ENCODE data around the gene MRPL44. TPM values are rescaled to one million over a fixed set of nuclear protein-coding genes. Genes with fewer than 3 reads are reported as not detected.
"Not testable (repeated sequence)": the region's sequence is repeated elsewhere in the genome, so short reads cannot be mapped to it uniquely, and the experiment has no call there.

The MRPL44 gene
- total RNA-seq, 1 donor from 2014 or later = 29.9 TPM

- DNase-seq (no peak), ATAC-seq (ENCODE audit: low read depth) (no peak)
- no peaks in the 10 kb centered on the region for H3K9me3 Mint-ChIP-seq
- ChIA-PET POLR2A (no interaction called here), CTCF (interaction anchor here (1.1 kb wide), 2 partner anchors 29 to 285 kb away, joined by 3 read pairs; no protein-coding TSS in a partner anchor)
- no peaks in the 10 kb centered on the region for H3K4me1 Mint-ChIP-seq
- TF ChIP-seq CTCF (IDR thresholded peaks at IDR 0.05) = no peak
- H3K27me3 Mint-ChIP-seq = no peaks in the 10 kb centered on the region
- intact Hi-C loops (cut with micrococcal nuclease) = loop anchor here (10.0 kb wide), 1 partner anchor 776 kb away; no protein-coding TSS in a partner anchor
- no peak overlapping the region for H3K27ac Mint-ChIP-seq
- H3K36me3 Mint-ChIP-seq (ENCODE audit: low read depth) = no peaks in the 10 kb centered on the region
- no peak overlapping the region for H3K4me3 Mint-ChIP-seq
Measured at GRCh38 chr2:223998948-223999347, 41.7 kb downstream of the MRPL44 start.

- Mint-ChIP-seq H3K36me3 (ENCODE audit: low read depth) (no peaks in the 10 kb centered on the region), H3K4me1 (no peaks in the 10 kb centered on the region), H3K4me3 (no peak overlapping the region), H3K27me3 (no peaks in the 10 kb centered on the region), H3K27ac (no peak overlapping the region), H3K9me3 (no peaks in the 10 kb centered on the region)
- intact Hi-C loops (cut with micrococcal nuclease) = loop anchor here (5.0 to 10.0 kb wide), 2 partner anchors 37 to 775 kb away; partner anchors contain the start of gene SERPINE2
- POLR2A ChIA-PET = no interaction called here
- DNase-seq (no peak), ATAC-seq (ENCODE audit: low read depth) (no peak)
- no peak for TF ChIP-seq CTCF (IDR thresholded peaks at IDR 0.05)
- CTCF ChIA-PET = no interaction called here
Measured at GRCh38 chr2:223999862-224000261, 42.6 kb downstream of the MRPL44 start.

GRCh38 chr2:224000662-224001061 lies 43.4 kb downstream of the MRPL44 start:
- H3K27ac Mint-ChIP-seq; ATAC-seq (ENCODE audit: low read depth); H3K4me3 Mint-ChIP-seq; DNase-seq; POLR2A ChIA-PET; H3K27me3 Mint-ChIP-seq; H3K36me3 Mint-ChIP-seq (ENCODE audit: low read depth); CTCF ChIA-PET; H3K4me1 Mint-ChIP-seq; H3K9me3 Mint-ChIP-seq: not testable (repeated sequence)
- intact Hi-C loops (cut with micrococcal nuclease) = loop anchor here (5.0 kb wide), 1 partner anchor 37 kb away; the partner anchor contains the start of gene SERPINE2

- intact Hi-C loops (cut with micrococcal nuclease) = loop anchor here (5.0 kb wide), 1 partner anchor 33 kb away; the partner anchor contains the start of gene SERPINE2
- Mint-ChIP-seq H3K9me3 (no peaks in the 10 kb centered on the region), H3K4me1 (no peaks in the 10 kb centered on the region), H3K4me3 (no peak overlapping the region), H3K27me3 (no peaks in the 10 kb centered on the region), H3K27ac (no peak overlapping the region), H3K36me3 (ENCODE audit: low read depth) (no peaks in the 10 kb centered on the region)
- ATAC-seq (ENCODE audit: low read depth) (no peak), DNase-seq (no peak)
- no peak for TF ChIP-seq CTCF (IDR thresholded peaks at IDR 0.05)
- ChIA-PET CTCF (interaction anchor here (1.3 kb wide), 1 partner anchor 10 kb away, joined by 5 read pairs; no protein-coding TSS in a partner anchor), POLR2A (no interaction called here)
Measured at GRCh38 chr2:224004105-224004695, 46.9 kb downstream of the MRPL44 start.

GRCh38 chr2:224008702-224009261 lies 51.5 kb downstream of the MRPL44 start:
- Mint-ChIP-seq H3K27me3 (peaks cover 5% of the 10 kb centered on the region), H3K9me3 (no peaks in the 10 kb centered on the region), H3K27ac (no peak overlapping the region), H3K4me3 (no peak overlapping the region), H3K36me3 (ENCODE audit: low read depth) (no peaks in the 10 kb centered on the region), H3K4me1 (no peaks in the 10 kb centered on the region)
- DNase-seq (no peak), ATAC-seq (ENCODE audit: low read depth) (no peak)
- ChIA-PET CTCF (no interaction called here), POLR2A (no interaction called here)
- intact Hi-C loops (cut with micrococcal nuclease) = no loop called here
- TF ChIP-seq CTCF (IDR thresholded peaks at IDR 0.05) = no peak

Measured in activated B cell treated with CpG ODN at 0.5 μM for 24 hours (primary cell).